Neuron (in vitro differentiated cells): ENCODE data around the gene POTEF.
"Not testable (repeated sequence)": the region's sequence is repeated elsewhere in the genome, so short reads cannot be mapped to it uniquely, and the experiment has no call there.

ENCODE experiments used
- H2AFZ ChIP-seq: one replicate; pipeline ENCODE4 v1.6.1; 2013; ENCODE audit warnings: low read depth, mild to moderate bottlenecking, inconsistent platforms, low read length, moderate library complexity
- H3K27me3 ChIP-seq: one replicate; pipeline ENCODE4 v1.6.1; 2013; ENCODE audit warnings: low read length; ENCODE audit not compliant: insufficient read depth
- H3K36me3 ChIP-seq: one replicate; pipeline ENCODE4 v1.6.1; 2013; ENCODE audit warnings: low read length; ENCODE audit not compliant: insufficient read depth
- H3K4me1 ChIP-seq: one replicate; pipeline ENCODE4 v1.6.1; 2013; ENCODE audit warnings: low read length; ENCODE audit not compliant: insufficient read depth
- H3K4me3 ChIP-seq: 2 replicates; pipeline ENCODE4 v1.5.1; 2013; ENCODE audit warnings: mild to moderate bottlenecking, low read length, moderate library complexity
- H3K9me3 ChIP-seq: one replicate; pipeline ENCODE4 v1.6.1; 2013; ENCODE audit warnings: low read length

Gene POTEF

GRCh38 chr2:130127726-130128125 lies 1.3 kb downstream of the POTEF start:
- not testable (repeated sequence) for H3K4me3 ChIP-seq, H2AFZ ChIP-seq

DNA sequence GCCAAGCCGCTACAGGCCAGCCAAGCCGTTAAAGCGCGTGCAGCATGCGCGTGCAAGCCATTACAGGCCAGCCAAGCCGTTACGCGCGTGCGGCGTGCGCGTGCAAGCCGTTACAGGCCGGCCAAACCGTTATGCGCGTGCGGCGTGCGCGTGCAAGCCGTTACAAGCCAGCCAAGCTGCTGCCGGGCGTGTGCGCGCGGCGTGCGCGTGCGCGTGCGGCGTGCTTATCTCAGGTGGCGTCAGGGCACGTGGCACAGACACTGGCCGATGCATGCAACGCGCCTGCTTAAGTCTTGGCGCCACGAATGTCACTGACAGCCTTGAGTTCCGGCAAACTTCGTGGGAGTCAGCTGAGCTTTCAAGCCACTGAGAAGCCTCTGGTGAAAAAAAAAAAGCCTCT lies 8.1 kb downstream of the POTEF start:
- not testable (repeated sequence) for H3K4me1 ChIP-seq, H3K27me3 ChIP-seq, H3K4me3 ChIP-seq, H3K9me3 ChIP-seq, H3K36me3 ChIP-seq, H2AFZ ChIP-seq

More at GRCh38 chr2:130127726-130128125, 1.3 kb downstream of the POTEF start:
- H3K4me1 ChIP-seq, H3K36me3 ChIP-seq, H3K27me3 ChIP-seq, H3K9me3 ChIP-seq: not testable (repeated sequence)

DNA sequence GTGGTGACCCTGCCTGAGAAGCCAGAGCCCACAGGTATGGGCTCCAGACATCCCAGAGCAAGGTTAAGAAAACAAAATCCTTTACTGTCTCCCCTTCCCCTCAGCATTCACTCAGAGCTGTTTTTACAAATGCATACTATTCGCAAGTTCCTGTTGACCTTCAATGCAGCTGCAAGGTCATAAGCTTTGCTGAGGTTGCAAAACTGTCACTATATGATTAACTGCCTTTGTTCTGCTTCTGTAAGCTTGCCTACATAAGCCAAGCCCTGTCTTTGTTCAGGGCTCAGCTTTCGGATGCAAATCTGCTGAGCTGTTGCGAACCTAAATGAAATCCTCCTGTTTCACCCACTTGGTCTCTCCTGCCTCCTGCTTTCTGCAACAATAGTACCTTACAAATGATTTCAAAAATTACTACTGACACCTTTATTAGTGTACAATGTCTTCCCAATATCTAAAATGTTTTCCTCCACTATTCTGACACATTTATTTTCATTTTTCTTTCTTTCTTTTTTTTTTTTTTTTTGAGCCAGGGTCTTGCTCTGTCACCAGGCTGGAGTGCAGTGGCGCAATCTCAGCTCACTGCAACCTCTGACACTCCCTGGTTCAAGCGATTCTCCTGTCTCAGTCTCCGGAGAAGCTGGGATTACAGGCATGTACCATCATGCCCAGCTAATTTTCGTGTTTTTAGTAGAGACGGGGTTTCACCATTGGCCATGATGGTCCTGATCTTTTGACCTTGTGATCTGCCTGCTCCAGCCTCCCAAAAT lies 26.2 kb downstream of the POTEF start:
- not testable (repeated sequence) for H3K9me3 ChIP-seq, H3K4me3 ChIP-seq, H3K27me3 ChIP-seq, H3K4me1 ChIP-seq, H2AFZ ChIP-seq, H3K36me3 ChIP-seq

GRCh38 chr2:130062645-130063044 lies 66.4 kb downstream of the POTEF start:
- H3K27me3 ChIP-seq, H3K36me3 ChIP-seq, H3K4me1 ChIP-seq: not testable (repeated sequence)

DNA sequence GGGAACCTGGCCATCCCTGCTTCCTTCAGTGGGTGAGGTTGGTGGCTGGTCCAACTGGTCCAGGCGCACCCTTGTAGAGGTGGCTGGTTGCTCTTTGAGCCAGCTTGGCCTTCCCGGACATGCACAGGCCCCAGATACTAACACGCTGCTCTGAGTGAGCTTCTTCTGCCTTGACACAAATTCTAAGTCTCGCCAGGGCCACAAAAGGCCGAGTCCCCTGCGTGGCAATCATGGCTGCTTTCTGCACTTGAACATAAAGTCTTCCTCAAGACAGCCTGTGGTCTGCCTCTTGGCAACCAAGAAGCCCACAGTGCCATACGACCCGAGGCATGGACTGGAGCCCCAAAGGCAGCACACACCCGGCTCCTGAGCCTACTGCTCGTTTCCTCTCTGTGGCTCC lies 69.0 kb downstream of the POTEF start:
- H3K4me3 ChIP-seq, H3K4me1 ChIP-seq, H3K36me3 ChIP-seq, H2AFZ ChIP-seq, H3K9me3 ChIP-seq, H3K27me3 ChIP-seq: not testable (repeated sequence)

More at GRCh38 chr2:130062645-130063044, 66.4 kb downstream of the POTEF start:
- not testable (repeated sequence) for H2AFZ ChIP-seq, H3K9me3 ChIP-seq, H3K4me3 ChIP-seq

GRCh38 chr2:130056336-130056735 lies 72.7 kb downstream of the POTEF start:
- not testable (repeated sequence) for H3K36me3 ChIP-seq, H2AFZ ChIP-seq, H3K4me1 ChIP-seq, H3K27me3 ChIP-seq, H3K4me3 ChIP-seq, H3K9me3 ChIP-seq

GRCh38 chr2:130053217-130053911 lies 75.7 kb downstream of the POTEF start:
- H3K9me3 ChIP-seq, H2AFZ ChIP-seq, H3K4me1 ChIP-seq, H3K4me3 ChIP-seq, H3K27me3 ChIP-seq, H3K36me3 ChIP-seq: not testable (repeated sequence)

DNA sequence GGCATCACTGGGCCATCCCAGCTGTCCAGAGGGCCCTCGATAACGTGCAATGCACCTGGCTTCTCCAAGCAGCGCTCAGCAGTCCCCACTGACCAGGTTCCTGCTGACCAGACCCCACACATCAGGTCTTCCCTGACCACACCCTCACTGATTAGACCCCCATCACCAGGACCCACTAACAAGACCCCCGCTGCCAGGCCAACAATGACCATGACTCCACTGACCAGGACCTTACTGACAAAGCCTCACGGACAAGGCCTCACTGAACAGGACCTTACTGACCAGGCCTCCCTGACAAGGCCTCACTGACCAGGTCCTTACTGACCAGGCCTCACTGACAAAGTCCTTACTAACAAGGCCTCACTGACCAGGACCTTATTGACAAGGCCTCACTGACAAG lies 76.6 kb downstream of the POTEF start:
- not testable (repeated sequence) for H3K4me1 ChIP-seq, H3K9me3 ChIP-seq, H3K4me3 ChIP-seq, H2AFZ ChIP-seq, H3K36me3 ChIP-seq, H3K27me3 ChIP-seq

- not testable (repeated sequence) for H3K4me3 ChIP-seq, H3K4me1 ChIP-seq, H3K36me3 ChIP-seq, H3K9me3 ChIP-seq, H3K27me3 ChIP-seq, H2AFZ ChIP-seq
Observed at GRCh38 chr2:130048422-130048821, 80.6 kb downstream of the POTEF start.

GRCh38 chr2:130038265-130038603 lies 90.8 kb downstream of the POTEF start:
- not testable (repeated sequence) for H3K4me1 ChIP-seq, H3K9me3 ChIP-seq, H3K4me3 ChIP-seq, H3K36me3 ChIP-seq, H2AFZ ChIP-seq, H3K27me3 ChIP-seq

GRCh38 chr2:130025931-130026330 lies 103.1 kb downstream of the POTEF start:
- H3K9me3 ChIP-seq, H3K36me3 ChIP-seq, H3K4me3 ChIP-seq, H2AFZ ChIP-seq, H3K4me1 ChIP-seq, H3K27me3 ChIP-seq: not testable (repeated sequence)
